Measurements from ENCODE around the gene BACE2.

The BACE2 gene

DNA sequence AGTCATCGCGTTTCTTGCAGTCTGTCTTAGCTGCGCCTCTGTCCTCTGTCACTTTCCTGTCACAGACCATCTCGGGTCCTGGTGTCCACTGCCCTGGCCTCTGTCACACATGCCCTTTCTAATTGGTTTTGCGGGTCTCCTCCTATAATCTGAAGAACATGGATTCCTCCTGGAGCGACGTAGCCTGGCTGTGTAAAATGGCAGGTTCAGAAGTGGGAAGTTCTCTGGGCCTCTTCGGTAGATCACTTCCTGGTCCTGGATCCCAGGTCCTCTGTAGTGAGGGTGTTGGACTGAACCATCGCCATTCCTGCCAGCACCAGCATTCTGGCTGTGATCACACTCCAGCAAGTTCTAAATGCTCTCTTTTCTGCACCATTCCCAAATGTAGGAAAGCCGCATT, 149.5 kb downstream of the BACE2 start:
- Histone ChIP-seq H3K4me3 (ENCODE audit: insufficient read depth, low read length, poor library complexity, severe bottlenecking) (no peak overlapping the region), H3K9me2 (replicated peaks; ENCODE audit: insufficient read depth, low read length) (no peaks in the 10 kb centered on the region), H3K9ac (ENCODE audit: low read length) (no peak overlapping the region), H4K20me1 (ENCODE audit: low read depth, low read length) (no peaks in the 10 kb centered on the region), H2AFZ (ENCODE audit: low read depth, low read length, severe bottlenecking) (no peak overlapping the region), H3K79me2 (ENCODE audit: insufficient read depth, low read length) (no peaks in the 10 kb centered on the region), H3K4me2 (ENCODE audit: low read depth, low read length, poor library complexity, severe bottlenecking) (no peak overlapping the region), H3K27me3 (ENCODE audit: low read length) (no peaks in the 10 kb centered on the region), H3K27ac (ENCODE audit: low read depth, low read length) (no peak overlapping the region), H3F3A (ENCODE audit: insufficient read depth) (peaks cover 5% of the 10 kb centered on the region), H3K9me3 (ENCODE audit: insufficient read depth, low read length) (no peaks in the 10 kb centered on the region), H3K36me3 (ENCODE audit: low read length) (no peaks in the 10 kb centered on the region)
- TF ChIP-seq EZH2phosphoT487 (conservative IDR thresholded peaks at IDR 0.05; ENCODE audit: low read length), result no peak

DNA sequence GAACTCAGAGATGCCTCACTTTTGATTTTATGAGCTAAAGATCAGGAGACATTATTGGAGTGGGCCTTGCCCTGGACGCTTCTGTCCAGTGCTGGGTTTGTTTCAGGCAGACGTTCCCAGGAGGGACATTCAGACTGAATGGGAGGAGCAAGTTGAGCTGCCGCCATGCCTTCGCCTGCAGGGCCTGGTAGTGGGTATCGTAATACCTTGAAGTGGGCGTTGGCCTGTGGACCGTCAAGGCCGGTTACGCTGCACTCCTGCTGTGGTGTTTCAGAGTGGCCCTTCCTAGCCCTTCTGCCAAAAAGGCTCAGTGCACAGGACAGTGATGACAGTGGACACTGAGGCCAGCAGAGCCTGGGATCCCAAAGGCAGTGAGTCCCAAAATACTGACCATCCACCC, 150.3 kb downstream of the BACE2 start:
- Histone ChIP-seq H3K4me3 (ENCODE audit: insufficient read depth, low read length, poor library complexity, severe bottlenecking) (no peak overlapping the region), H3K9me3 (ENCODE audit: insufficient read depth, low read length) (no peaks in the 10 kb centered on the region), H3K4me2 (ENCODE audit: low read depth, low read length, poor library complexity, severe bottlenecking) (no peak overlapping the region), H2AFZ (ENCODE audit: low read depth, low read length, severe bottlenecking) (no peak overlapping the region), H3K79me2 (ENCODE audit: insufficient read depth, low read length) (no peaks in the 10 kb centered on the region), H3K36me3 (ENCODE audit: low read length) (no peaks in the 10 kb centered on the region), H4K20me1 (ENCODE audit: low read depth, low read length) (no peaks in the 10 kb centered on the region), H3K9me2 (replicated peaks; ENCODE audit: insufficient read depth, low read length) (no peaks in the 10 kb centered on the region), H3K27ac (ENCODE audit: low read depth, low read length) (no peak overlapping the region), H3F3A (ENCODE audit: insufficient read depth) (peaks cover 5% of the 10 kb centered on the region), H3K27me3 (ENCODE audit: low read length) (no peaks in the 10 kb centered on the region), H3K9ac (ENCODE audit: low read length) (no peak overlapping the region)
- TF ChIP-seq EZH2phosphoT487 (conservative IDR thresholded peaks at IDR 0.05; ENCODE audit: low read length), result no peak
- TF ChIP-seq, protein P1, sequence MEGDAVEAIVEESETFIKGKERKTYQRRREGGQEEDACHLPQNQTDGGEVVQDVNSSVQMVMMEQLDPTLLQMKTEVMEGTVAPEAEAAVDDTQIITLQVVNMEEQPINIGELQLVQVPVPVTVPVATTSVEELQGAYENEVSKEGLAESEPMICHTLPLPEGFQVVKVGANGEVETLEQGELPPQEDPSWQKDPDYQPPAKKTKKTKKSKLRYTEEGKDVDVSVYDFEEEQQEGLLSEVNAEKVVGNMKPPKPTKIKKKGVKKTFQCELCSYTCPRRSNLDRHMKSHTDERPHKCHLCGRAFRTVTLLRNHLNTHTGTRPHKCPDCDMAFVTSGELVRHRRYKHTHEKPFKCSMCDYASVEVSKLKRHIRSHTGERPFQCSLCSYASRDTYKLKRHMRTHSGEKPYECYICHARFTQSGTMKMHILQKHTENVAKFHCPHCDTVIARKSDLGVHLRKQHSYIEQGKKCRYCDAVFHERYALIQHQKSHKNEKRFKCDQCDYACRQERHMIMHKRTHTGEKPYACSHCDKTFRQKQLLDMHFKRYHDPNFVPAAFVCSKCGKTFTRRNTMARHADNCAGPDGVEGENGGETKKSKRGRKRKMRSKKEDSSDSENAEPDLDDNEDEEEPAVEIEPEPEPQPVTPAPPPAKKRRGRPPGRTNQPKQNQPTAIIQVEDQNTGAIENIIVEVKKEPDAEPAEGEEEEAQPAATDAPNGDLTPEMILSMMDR (IDR thresholded peaks at IDR 0.05; ENCODE audit: insufficient read depth, low read length, poor library complexity, severe bottlenecking), result no peak

DNA sequence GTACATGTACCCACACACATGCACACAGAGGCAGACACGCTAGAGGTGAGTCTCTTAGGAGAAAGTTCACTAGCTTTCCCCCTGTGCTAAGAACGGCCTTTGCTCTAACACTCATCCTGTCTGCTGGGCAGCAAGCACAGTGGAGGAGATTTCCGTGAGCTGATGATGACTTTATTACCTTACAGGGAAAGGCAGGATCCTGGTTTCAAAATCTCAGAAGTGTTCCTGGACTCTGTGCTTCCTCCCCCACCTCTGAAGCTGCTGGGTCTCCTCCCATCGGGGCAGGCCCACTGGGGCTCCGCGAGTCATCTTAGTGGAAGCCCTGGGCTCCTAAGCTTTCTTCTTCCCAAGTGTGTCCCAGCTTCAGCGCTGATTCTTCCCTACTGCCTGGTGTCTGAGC, 151.3 kb downstream of the BACE2 start:
- no peak for TF ChIP-seq EZH2phosphoT487 (conservative IDR thresholded peaks at IDR 0.05; ENCODE audit: low read length)
- H3F3A ChIP-seq (ENCODE audit: insufficient read depth), result peaks cover 5% of the 10 kb centered on the region
- no peaks in the 10 kb centered on the region for H3K79me2 ChIP-seq (ENCODE audit: insufficient read depth, low read length)
- H3K4me3 ChIP-seq (ENCODE audit: insufficient read depth, low read length, poor library complexity, severe bottlenecking), result no peak overlapping the region
- no peaks in the 10 kb centered on the region for H3K9me2 ChIP-seq (replicated peaks; ENCODE audit: insufficient read depth, low read length)
- H3K9me3 ChIP-seq (ENCODE audit: insufficient read depth, low read length), result no peaks in the 10 kb centered on the region
- H4K20me1 ChIP-seq (ENCODE audit: low read depth, low read length), result no peaks in the 10 kb centered on the region
- no peak overlapping the region for H2AFZ ChIP-seq (ENCODE audit: low read depth, low read length, severe bottlenecking)
- no peaks in the 10 kb centered on the region for H3K36me3 ChIP-seq (ENCODE audit: low read length)
- H3K9ac ChIP-seq (ENCODE audit: low read length), result no peak overlapping the region
- no peak overlapping the region for H3K27ac ChIP-seq (ENCODE audit: low read depth, low read length)
- H3K4me2 ChIP-seq (ENCODE audit: low read depth, low read length, poor library complexity, severe bottlenecking), result no peak overlapping the region
- no peaks in the 10 kb centered on the region for H3K27me3 ChIP-seq (ENCODE audit: low read length)

DNA sequence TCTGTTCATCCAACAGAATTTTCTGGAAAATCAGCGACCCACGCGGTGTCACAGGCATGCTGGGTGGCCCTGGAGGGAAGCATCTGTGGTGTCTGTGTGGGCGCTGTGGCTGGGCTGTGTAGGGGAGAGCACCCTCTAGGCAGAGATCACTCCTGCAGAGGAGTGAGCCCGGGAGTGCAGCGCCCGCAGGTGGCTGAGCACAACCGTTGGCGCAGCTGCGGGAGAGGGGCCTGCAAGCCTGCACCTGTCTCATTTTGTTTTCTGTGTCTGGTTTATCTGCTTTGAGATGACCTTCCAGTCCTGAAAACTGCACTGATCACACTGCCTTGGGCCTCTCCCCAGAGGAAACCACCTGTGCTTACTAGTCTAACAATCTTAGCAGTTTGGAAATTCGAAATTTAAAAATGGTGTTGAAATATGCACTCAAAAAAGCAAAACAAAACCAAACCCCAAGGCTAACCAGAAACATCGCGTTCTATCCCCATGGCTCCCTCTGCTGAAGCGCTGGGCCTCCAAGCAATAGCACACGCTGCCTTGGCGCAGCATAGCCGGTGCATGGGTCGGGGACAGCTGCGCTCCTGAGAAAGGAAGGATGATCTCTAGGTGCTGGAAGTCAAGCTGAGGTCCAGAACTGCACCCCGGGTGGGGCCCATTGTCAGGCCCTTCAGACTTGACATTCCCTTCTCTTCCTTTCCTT, 153.4 kb downstream of the BACE2 start:
- TF ChIP-seq EZH2phosphoT487 (conservative IDR thresholded peaks at IDR 0.05; ENCODE audit: low read length), result no peak
- TF ChIP-seq, protein P1 (IDR thresholded peaks at IDR 0.05; ENCODE audit: insufficient read depth, low read length, poor library complexity, severe bottlenecking), result peak; percentile 37
- Histone ChIP-seq H3K4me3 (ENCODE audit: insufficient read depth, low read length, poor library complexity, severe bottlenecking) (no peak overlapping the region), H3K27me3 (ENCODE audit: low read length) (no peaks in the 10 kb centered on the region), H3K9me3 (ENCODE audit: insufficient read depth, low read length) (no peaks in the 10 kb centered on the region), H3K79me2 (ENCODE audit: insufficient read depth, low read length) (no peaks in the 10 kb centered on the region), H3K27ac (ENCODE audit: low read depth, low read length) (peak overlapping the region; percentile 81), H4K20me1 (ENCODE audit: low read depth, low read length) (no peaks in the 10 kb centered on the region), H3K4me2 (ENCODE audit: low read depth, low read length, poor library complexity, severe bottlenecking) (peak overlapping the region; percentile 26), H3K9ac (ENCODE audit: low read length) (peak overlapping the region; percentile 16; the same call in 1 of the 2 replicates), H3K36me3 (ENCODE audit: low read length) (no peaks in the 10 kb centered on the region), H3K9me2 (replicated peaks; ENCODE audit: insufficient read depth, low read length) (no peaks in the 10 kb centered on the region), H3F3A (ENCODE audit: insufficient read depth) (peaks cover 5% of the 10 kb centered on the region), H2AFZ (ENCODE audit: low read depth, low read length, severe bottlenecking) (no peak overlapping the region)
